ENCODE data around the gene PTP4A2.
"Not testable (repeated sequence)": the region's sequence is repeated elsewhere in the genome, so short reads cannot be mapped to it uniquely, and the experiment has no call there.

The PTP4A2 gene

DNA sequence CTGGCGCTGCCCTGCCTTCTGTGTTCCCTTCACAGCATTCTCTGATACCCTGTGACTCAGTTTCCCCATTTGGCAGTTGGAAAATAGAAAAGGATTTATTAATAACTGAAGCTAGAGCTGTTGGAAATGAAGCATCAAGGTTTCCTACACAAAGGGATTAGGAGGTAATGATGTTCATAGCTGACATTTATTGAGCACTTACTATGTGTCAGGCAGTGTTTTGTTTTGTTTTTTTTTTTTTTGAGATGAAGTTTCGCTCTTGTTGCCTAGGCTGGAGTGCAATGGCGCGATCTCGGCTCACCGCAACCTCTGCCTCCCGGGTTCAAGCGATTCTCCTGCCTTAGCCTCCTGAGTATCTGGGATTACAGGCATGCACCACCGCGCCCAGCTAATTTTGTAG is 7.5 kb upstream of the PTP4A2 start:
- DNase-seq, result not testable (repeated sequence)

DNA sequence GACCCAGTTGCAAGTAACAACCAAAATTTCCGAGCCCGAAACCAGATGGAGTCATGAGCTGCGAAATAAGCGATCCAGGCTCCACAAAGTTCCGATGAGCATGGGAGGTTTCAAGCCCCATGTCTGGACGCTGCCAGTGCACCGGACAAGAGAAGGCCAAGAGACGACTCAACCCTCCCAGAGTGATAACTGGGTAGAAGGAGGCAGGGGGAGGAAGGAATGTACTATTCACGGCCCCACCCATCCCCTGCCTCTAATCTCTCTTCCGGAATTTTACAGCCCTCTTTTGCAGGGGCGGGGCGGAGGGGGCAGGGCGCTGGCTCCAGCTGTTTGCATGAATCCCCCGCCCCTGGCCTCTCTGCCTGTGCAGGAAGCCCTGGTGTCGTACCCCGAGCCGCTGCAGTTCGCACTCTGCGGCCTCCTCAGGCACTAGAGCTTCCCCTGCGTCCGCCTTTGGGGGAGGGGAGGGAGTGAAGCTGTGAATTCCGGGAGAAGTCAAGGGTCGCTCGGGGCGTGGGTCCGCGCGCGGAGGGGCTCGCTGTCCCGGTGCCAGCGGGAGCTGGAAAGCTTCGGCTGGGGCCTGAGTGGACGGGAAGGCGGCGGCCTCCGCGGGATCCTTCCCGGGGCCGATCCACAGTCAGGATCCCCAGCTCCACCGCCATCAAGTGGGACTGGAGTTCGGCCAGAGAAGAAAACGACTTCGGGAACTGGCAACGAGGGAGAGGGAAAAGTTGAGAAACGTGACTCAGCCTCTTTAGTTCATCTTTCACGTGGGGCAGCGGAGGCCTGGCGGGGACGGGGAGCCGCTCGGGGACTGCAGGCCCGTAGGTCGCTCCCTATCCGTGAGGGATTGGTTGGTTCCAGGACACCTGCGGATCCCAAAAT is 6.3 kb upstream of the PTP4A2 start:
- no peak for DNase-seq

DNA sequence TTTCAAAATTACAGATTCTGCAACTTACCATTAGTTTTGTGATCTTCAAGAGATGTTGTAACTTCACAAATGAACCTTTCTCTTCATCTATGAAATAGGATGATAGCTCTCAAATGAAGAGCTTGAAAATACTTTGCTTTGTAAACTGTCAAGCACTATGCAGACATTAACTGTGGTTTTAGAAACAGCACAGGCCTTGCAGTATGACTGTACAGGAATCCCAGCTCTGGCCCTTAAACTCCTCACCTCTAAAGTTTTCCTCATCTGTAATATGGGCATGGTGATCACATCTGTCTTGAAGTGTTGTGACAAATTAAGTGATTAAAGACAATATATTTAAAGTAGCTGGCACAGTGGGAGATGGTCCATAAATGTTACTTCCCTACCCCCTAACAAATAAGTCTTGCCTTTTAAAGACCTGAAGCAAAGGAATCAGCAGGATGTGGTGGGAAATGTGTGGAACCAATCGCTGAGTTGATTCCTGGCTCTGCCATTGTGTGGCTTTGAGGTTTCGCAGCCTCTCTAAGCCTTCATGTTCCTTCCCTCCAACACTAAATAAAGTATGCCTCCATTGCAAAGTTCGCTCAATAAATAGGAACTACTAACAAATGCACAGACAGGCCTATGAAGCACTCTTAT is 5.5 kb upstream of the PTP4A2 start:
- no peak for DNase-seq

GRCh38 chr1:31942061-31942460 is 3.9 kb upstream of the PTP4A2 start:
- not testable (repeated sequence) for DNase-seq

GRCh38 chr1:31939484-31940329 is 1.5 kb upstream of the PTP4A2 start:
- no peak for DNase-seq

GRCh38 chr1:31937300-31938183 is 626 bp downstream of the PTP4A2 start:
- no peak for DNase-seq

DNA sequence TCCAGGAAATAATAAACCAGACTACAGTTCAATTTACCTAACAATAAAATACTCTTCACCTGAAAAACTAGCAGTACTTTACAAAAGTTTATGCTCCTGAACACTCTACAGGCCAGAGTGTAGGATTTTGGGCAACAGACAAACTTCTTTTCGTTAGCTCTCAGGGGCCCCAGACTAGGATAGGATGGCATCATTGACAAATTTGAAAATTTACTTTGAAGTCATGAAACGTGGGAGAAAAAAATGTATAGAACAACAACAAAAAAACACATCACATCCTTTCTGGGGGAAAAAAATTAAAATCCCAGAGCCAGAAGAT is 1.2 kb downstream of the PTP4A2 start:
- no peak for DNase-seq

DNA sequence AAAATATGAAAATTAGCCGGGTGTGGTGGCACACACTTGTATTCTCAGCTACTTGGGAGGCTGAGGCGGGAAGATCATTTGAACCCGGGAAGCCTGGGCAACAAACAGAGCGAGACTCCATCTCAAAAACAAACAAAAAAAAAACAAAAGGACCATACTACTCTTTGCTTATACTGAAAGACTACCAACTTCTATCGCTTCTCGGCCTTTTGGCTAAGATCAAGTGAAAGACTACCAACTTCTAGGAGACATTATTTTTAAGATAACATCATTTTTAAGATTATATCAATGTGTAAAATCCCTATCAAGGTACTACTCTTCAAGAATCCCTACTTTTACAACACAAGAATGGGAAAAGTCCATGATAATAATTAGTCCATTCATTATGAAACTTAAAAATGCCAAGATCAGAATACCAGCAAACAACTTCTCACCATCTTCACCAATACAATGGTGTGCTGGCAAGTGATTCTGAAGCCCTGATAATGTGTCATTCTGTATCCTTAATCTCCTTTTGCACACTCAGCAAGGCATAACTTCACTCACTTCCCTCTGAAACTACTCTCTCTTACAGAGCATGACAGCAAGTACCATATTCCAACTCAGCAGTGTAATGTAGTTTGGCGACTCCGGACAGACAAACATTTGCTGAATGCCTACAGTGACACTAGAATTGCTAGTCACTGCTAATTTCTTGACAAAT is 1.7 kb downstream of the PTP4A2 start:
- no peak for DNase-seq

- no peak for DNase-seq
These were observed 3.2 kb downstream of the PTP4A2 start for GRCh38 chr1:31934706-31935629.

DNA sequence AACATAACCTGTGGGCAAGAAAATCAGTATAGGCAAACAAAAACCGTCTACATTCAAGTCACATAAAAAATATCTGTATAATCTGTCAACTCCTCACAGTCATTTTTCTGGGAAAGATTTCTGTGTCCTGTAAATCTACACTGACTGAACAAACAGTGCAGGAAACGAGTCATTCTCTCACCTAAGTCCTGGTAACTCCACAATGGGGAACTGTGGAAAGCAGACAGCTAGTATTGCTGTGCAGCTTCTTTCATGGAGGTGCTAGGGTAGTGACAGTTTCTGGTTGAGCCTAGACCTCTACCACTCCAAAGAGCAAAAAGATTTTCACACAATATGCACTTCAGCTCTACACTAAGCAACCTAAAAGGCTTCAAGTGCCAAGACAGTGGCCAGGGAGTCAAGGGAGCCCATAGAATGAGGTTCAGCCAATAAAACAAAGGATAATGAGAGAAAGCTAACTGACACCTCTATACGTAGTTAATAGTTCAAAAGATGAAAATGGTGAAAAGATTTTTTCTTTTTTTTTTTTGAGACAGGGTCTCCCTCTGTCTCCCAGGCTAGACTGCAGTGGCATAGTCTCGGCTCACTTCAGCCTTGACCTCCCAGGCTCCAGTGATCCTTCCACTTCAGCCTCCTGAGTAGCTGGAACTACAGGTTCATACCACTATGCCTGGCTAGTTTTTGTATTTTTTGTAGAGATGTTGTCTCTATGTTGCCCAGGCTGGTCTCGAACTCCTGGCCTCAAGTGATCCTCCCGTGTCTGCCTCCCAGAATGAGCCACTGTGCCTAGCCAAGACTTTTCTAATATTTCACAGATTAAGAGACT is 5.5 kb downstream of the PTP4A2 start:
- DNase-seq, result no peak

DNA sequence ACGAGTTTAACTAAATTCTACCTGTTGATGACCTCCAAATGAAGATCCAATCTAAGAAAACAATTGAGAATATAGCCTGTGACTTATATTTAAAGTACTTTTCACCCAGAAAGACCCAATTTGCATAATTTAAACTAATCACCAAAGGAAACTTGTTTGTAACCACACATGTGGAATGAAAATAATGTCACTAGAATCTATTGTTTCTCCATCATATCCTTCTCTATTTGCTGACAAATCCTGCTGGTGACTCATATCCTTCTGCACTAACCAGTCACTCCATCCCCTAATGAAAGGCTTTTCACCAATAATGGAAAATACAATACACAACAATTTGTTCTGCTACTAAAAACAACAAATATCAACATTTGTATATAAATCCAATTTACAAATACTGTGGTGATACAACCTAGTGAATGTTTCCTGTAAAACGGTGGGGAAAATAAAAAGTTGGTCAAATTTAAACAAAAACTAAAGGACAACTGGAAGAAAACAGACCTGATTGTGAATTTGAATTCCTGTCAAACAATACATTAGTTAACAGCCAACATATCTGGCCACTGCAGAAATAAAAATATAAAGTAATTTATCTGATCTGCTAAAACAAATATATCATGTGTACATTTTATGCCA is 6.5 kb downstream of the PTP4A2 start:
- DNase-seq, result no peak

DNA sequence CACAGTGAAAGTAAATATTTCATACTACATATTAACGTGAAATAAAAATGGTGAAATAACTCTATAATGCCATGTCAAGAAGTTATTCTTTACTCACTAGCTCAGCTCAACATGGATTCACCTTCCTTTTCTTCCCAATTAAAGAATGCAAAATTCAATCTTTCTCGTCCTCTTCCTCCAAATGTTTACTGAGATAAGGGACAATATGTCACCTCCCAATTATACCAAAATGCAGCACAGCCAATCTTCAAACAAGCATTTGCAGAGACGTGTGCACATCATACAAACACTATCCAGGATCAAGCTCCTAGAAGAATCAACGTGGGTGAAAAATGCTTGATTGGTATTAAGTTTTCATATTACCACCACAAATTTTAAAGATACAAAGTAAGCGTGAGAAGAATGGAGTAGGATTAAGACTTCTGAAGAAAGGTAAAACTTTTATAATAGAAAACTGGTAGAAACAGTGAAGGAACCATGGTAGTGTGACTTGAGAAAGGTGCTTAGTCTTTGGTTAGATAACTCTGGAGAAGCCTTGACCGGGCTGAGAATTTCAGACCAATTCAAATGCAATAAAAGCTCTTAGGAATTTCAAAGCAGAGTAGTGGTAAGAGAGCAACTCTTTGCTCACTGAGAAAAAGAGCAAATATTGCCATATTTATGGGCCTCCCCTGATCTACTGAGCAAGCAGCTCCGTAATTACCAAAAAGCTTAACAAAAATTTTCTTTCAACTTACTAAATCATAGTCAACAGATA is 7.2 kb downstream of the PTP4A2 start:
- no peak for DNase-seq

GRCh38 chr1:31927661-31927980 is 10.5 kb downstream of the PTP4A2 start:
- DNase-seq, result no peak

- no peak for DNase-seq
These were observed 11.1 kb downstream of the PTP4A2 start for GRCh38 chr1:31926853-31927660.

DNA sequence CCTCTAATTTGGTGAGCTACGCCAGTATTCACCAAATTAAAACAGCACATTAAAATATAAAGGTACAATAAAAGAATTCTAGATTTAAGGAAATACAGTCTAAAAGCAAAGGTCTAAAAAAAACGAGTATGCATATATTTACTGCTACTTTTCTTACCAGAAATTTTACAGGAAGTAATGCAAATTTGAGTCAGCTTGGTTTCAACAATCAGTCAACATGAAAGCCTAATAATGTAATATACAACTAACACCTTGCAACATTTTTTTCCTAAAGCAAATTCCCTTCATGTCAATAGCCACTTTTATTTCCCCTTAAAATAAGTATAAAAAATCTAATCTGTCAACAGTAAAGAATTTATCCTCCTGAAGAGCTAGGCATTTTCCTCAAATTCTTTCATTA is 11.9 kb downstream of the PTP4A2 start:
- DNase-seq, result no peak

- not testable (repeated sequence) for DNase-seq
These were observed 12.3 kb downstream of the PTP4A2 start for GRCh38 chr1:31925824-31926223.

DNA sequence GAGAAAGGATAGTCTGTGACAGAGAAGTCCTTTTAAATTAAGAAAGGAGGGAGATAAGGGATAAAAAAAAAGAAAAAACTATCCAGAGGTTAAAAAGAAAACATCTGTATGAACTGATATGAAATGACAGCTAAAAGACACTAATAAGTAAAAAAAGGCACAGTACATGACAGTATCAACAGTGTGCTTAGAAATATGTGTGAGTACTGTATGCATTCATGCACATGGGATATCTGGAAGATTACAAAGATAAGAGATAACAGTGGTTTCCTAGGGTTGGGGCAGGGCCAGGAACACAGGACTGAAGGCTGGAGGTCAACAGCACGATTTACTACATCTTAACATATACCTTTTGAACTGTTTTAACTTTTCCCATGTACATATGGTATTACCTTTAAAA is 13.3 kb downstream of the PTP4A2 start:
- no peak for DNase-seq

Measured in NCI-H2029 (cell line).